SU-DHL-6 (cell line): ENCODE data around the gene IL20RB.
A peak's percentile ranks its signal among the peaks of the same experiment; 100 is the strongest.

Experiments used
- H2AFZ ChIP-seq: fragments of 200-600 bp; sonication (generic); 2 replicates; pipeline ENCODE4 v1.6.1; 2014; ENCODE audit warnings: low read depth, mild to moderate bottlenecking, moderate library complexity, mixed read lengths, antibody characterized with exemption, low read length; ENCODE audit not compliant: severe bottlenecking
- H3F3A ChIP-seq: fragments of 200-600 bp; shearing (Covaris generic); 2 replicates; pipeline ENCODE4 v1.6.0; 2016; ENCODE audit warnings: antibody characterized with exemption, mild to moderate bottlenecking; ENCODE audit not compliant: insufficient read depth
- H3K27ac ChIP-seq: fragments of 200-600 bp; sonication (generic); 2 replicates; pipeline ENCODE4 v1.5.1; 2016; ENCODE audit warnings: low read depth, mild to moderate bottlenecking, low read length, moderate library complexity, mixed read lengths
- H3K27me3 ChIP-seq: fragments of 200-600 bp; sonication (generic), shearing (Covaris generic); 2 replicates; pipeline ENCODE4 v1.6.0; 2014; ENCODE audit warnings: mild to moderate bottlenecking, low read length
- H3K36me3 ChIP-seq: fragments of 200-600 bp; sonication (generic); 2 replicates; pipeline ENCODE4 v1.6.1; 2014; ENCODE audit warnings: mild to moderate bottlenecking, low read length, mixed read lengths
- H3K4me2 ChIP-seq: fragments of 300-600, 200-600 bp; shearing (Covaris generic), sonication (generic); 2 replicates; pipeline ENCODE4 v1.6.0; 2014; ENCODE audit warnings: low read length, low read depth, mild to moderate bottlenecking; ENCODE audit not compliant: poor library complexity, severe bottlenecking
- H3K4me3 ChIP-seq: fragments of 200-600 bp; sonication (generic); 2 replicates; pipeline ENCODE4 v1.5.1; 2014; ENCODE audit warnings: antibody characterized with exemption, low read length, mild to moderate bottlenecking, mixed read lengths; ENCODE audit not compliant: insufficient read depth, poor library complexity, severe bottlenecking
- H3K79me2 ChIP-seq: fragments of 200-600 bp; sonication (generic); 2 replicates; pipeline ENCODE4 v1.6.1; 2014; ENCODE audit warnings: mild to moderate bottlenecking, low read length, moderate library complexity; ENCODE audit not compliant: insufficient read depth
- H3K9ac ChIP-seq: fragments of 200-600 bp; sonication (generic); 2 replicates; pipeline ENCODE4 v1.7.0; 2014; ENCODE audit warnings: mild to moderate bottlenecking, low read length
- H3K9me2 ChIP-seq: fragments of 200-600 bp; sonication (generic); replicated peaks from 2 replicates; pipeline ENCODE4 v1.6.1; 2014; ENCODE audit warnings: low read length; ENCODE audit not compliant: insufficient read depth
- H3K9me3 ChIP-seq: fragments of 200-600 bp; sonication (generic); 2 replicates; pipeline ENCODE4 v1.6.1; 2014; ENCODE audit warnings: low read length, mixed read lengths; ENCODE audit not compliant: insufficient read depth
- H4K20me1 ChIP-seq: fragments of 200-600 bp; sonication (generic); 2 replicates; pipeline ENCODE4 v1.6.1; 2014; ENCODE audit warnings: low read depth, mild to moderate bottlenecking, antibody characterized with exemption, low read length, moderate library complexity, mixed read lengths
- CTCF ChIP-seq: fragments of 200-600 bp; sonication (generic); IDR thresholded peaks from one replicate; pipeline ENCODE4 v1.5.1; 2017; ENCODE audit warnings: antibody characterized with exemption, mild to moderate bottlenecking, low read length, moderate library complexity; ENCODE audit not compliant: insufficient read depth, poor library complexity, severe bottlenecking
- EZH2phosphoT487 ChIP-seq: fragments of 200-600 bp; sonication (generic), shearing (Covaris generic); conservative IDR thresholded peaks from 2 replicates; pipeline ENCODE4 v1.6.1; 2018; ENCODE audit warnings: mild to moderate bottlenecking, antibody characterized with exemption, low read length, moderate library complexity, mixed read lengths

Gene IL20RB

GRCh38 chr3:136937175-136937574 lies 20.6 kb upstream of the IL20RB start:
- TF ChIP-seq EZH2phosphoT487 (no peak), CTCF (no peak)
- Histone ChIP-seq H4K20me1 (0 out of 2 replicates have a peak, but pooled peaks cover 4% of the 10 kb centered on the region), H2AFZ (no peak overlapping the region), H3K9me3 (no peaks in the 10 kb centered on the region), H3K27ac (no peak overlapping the region), H3K4me2 (no peak overlapping the region), H3K79me2 (peaks cover 90% of the 10 kb centered on the region), H3K9ac (no peak overlapping the region), H3K4me3 (no peak overlapping the region), H3K36me3 (peaks cover 29% of the 10 kb centered on the region), H3F3A (peaks cover 23% of the 10 kb centered on the region), H3K9me2 (no peaks in the 10 kb centered on the region), H3K27me3 (no peaks in the 10 kb centered on the region)

GRCh38 chr3:136937851-136938250 lies 19.9 kb upstream of the IL20RB start:
- no peaks in the 10 kb centered on the region for H3K9me2 ChIP-seq
- peaks cover 92% of the 10 kb centered on the region for H3K79me2 ChIP-seq
- H3K27ac ChIP-seq: no peak overlapping the region
- H3F3A ChIP-seq: peaks cover 18% of the 10 kb centered on the region
- H3K9me3 ChIP-seq: no peaks in the 10 kb centered on the region
- H2AFZ ChIP-seq: no peak overlapping the region
- H4K20me1 ChIP-seq: 0 out of 2 replicates have a peak, but pooled peaks cover 4% of the 10 kb centered on the region
- H3K36me3 ChIP-seq: peaks cover 23% of the 10 kb centered on the region
- no peak overlapping the region for H3K9ac ChIP-seq
- H3K4me2 ChIP-seq: peak overlapping the region; percentile 60
- H3K4me3 ChIP-seq: no peak overlapping the region
- H3K27me3 ChIP-seq: no peaks in the 10 kb centered on the region
- TF ChIP-seq EZH2phosphoT487 (no peak), CTCF (no peak)

GRCh38 chr3:136938334-136938733 lies 19.4 kb upstream of the IL20RB start:
- Histone ChIP-seq H2AFZ (no peak overlapping the region), H3K9me3 (no peaks in the 10 kb centered on the region), H3K4me3 (no peak overlapping the region), H3K9ac (no peak overlapping the region), H3K27me3 (no peaks in the 10 kb centered on the region), H3K27ac (peak overlapping the region; percentile 18; the same call in 1 of the 2 replicates), H3K9me2 (no peaks in the 10 kb centered on the region), H4K20me1 (0 out of 2 replicates have a peak, but pooled peaks cover 4% of the 10 kb centered on the region), H3K36me3 (peaks cover 20% of the 10 kb centered on the region), H3K4me2 (peak overlapping the region; percentile 60), H3F3A (peaks cover 13% of the 10 kb centered on the region; the same call in 1 of the 2 replicates), H3K79me2 (peaks cover 92% of the 10 kb centered on the region)
- TF ChIP-seq EZH2phosphoT487: no peak
- no peak for TF ChIP-seq CTCF
